Stimulated activated CD4-positive, alpha-beta T cell treated with anti-CD3 and anti-CD28 coated beads, Interleukin-1b, Interleukin-23, amount 100 ng/mL, for 1 hour (primary cell): Measurements from ENCODE around the gene SDR42E2.
A peak's percentile ranks its signal among the peaks of the same experiment; 100 is the strongest.
"Not testable (repeated sequence)": the region's sequence is repeated elsewhere in the genome, so short reads cannot be mapped to it uniquely, and the experiment has no call there.

Source experiments
- DNase-seq, 2 donors: peaks; one replicate each; pipeline ENCODE4 v3.0.0-alpha.2; 2020; ENCODE audit warnings: low read depth in 2 of 2

Gene SDR42E2

GRCh38 chr16:22191532-22192260, 29.4 kb downstream of the SDR42E2 start:
- DNase-seq, result no peak

GRCh38 chr16:22192261-22193062, 30.2 kb downstream of the SDR42E2 start:
- peak; percentile 34 to 39 for DNase-seq

GRCh38 chr16:22193063-22193411, 30.7 kb downstream of the SDR42E2 start:
- DNase-seq, result no peak

GRCh38 chr16:22194707-22195444, 32.6 kb downstream of the SDR42E2 start:
- no peak for DNase-seq

GRCh38 chr16:22195445-22195694, 33.1 kb downstream of the SDR42E2 start:
- DNase-seq, result no peak

- DNase-seq, result peak; percentile 80 to 93
These were observed 33.6 kb downstream of the SDR42E2 start for GRCh38 chr16:22195695-22196558.

- DNase-seq, result not testable (repeated sequence)
These were observed 34.4 kb downstream of the SDR42E2 start for GRCh38 chr16:22196559-22197168.

GRCh38 chr16:22198547-22199293, 36.4 kb downstream of the SDR42E2 start:
- DNase-seq, result no peak

GRCh38 chr16:22202261-22202637, 39.9 kb downstream of the SDR42E2 start:
- DNase-seq, result no peak

- no peak for DNase-seq
These were observed 40.8 kb downstream of the SDR42E2 start for GRCh38 chr16:22203091-22203490.

- no peak for DNase-seq
These were observed 41.9 kb downstream of the SDR42E2 start for GRCh38 chr16:22204091-22204655.

GRCh38 chr16:22205577-22206012, 43.3 kb downstream of the SDR42E2 start:
- no peak for DNase-seq

GRCh38 chr16:22206013-22206841, 43.9 kb downstream of the SDR42E2 start, which contains the start of gene EEF2K:
EEF2K (plus strand) TSS chr16:22206278; CDS start chr16:22225730, 19,452 bp downstream.
- DNase-seq, result peak; percentile 54 to 70

GRCh38 chr16:22206842-22207714, 44.8 kb downstream of the SDR42E2 start:
- DNase-seq, result peak in 1 of 2 donors; percentile 49

- no peak for DNase-seq
These were observed 45.5 kb downstream of the SDR42E2 start for GRCh38 chr16:22207715-22208360.

- DNase-seq, result no peak
These were observed 48.0 kb downstream of the SDR42E2 start for GRCh38 chr16:22210285-22210684.

- DNase-seq, result no peak
These were observed 48.5 kb downstream of the SDR42E2 start for GRCh38 chr16:22210854-22211253.

- DNase-seq, result no peak
These were observed 50.9 kb downstream of the SDR42E2 start for GRCh38 chr16:22213236-22213635.
